Bladder microvascular endothelial cell (primary cell): ENCODE results near the gene RGS7BP. TPM values are rescaled to one million over a fixed set of nuclear protein-coding genes. Genes with fewer than 3 reads are reported as not detected.

Experiments used
- total RNA-seq: library from RNA; depleted of rRNA; stranded (reverse); fragments of >200 nt; gene quantifications from 2 replicates; pipeline ENCODE4 v1.2.3, GENCODE V29; 2014

Gene RGS7BP
- total RNA-seq = 0.65 and 2.8 TPM in 2 replicates

DNA sequence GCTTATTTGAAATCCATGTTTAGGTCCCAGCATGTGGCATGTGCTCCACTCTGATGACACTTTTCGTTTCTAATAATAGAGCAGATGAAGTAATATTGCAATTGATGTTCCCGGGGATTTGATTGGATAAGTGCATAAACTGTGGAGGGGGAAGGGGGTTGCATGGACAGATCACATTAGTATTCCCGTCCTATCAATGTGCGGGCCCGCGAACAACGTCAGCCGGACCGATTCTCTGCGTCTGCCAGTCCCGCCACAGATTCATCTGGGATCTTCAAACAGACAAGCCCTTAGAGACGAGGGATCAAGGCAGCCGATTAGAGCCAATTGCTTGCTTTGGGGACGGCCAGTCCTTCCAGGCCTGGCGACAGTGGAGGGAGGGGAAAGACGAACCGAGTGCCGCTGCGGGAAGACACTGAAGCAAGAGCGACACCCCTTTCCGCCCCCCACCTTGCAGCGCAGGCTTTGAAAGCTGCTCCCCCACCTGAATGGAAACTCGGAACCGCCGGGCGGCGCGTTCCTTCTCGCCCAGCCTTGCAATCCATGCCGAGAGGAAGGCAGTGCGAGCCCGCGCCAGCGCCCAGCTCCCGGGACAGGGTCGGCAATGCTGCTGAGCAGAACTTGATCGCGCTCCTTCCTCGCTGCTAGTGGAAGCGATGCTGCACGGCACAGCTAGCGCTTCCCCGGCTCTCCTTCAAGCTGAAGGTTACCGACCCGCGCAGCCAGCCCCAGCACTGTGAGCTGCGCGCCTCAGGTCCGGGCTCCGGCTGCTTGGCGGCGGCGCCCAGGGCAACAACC lies at the start of gene RGS7BP:
Gene RGS7BP (plus strand): TSS at position 247 of the 798 bp plus-strand sequence. CDS start 610 bp downstream, outside the sequence.

Other genes starting within 250 kb of the RGS7BP start
- gene SHISAL2B, start 184.5 kb downstream of the RGS7BP start, total RNA-seq = not detected in 2 replicates